Measurements from ENCODE around the gene TCF25.

Gene TCF25

GRCh38 chr16:89843409-89844350 is 29.7 kb upstream of the TCF25 start:
- H3K9me2 ChIP-seq (replicated peaks; ENCODE audit: low read depth, low read length) = no peaks in the 10 kb centered on the region
- H3K79me2 ChIP-seq (ENCODE audit: insufficient read depth, low read length) = no peaks in the 10 kb centered on the region
- no peak overlapping the region for H3K9ac ChIP-seq (ENCODE audit: low read depth, low read length, poor library complexity, severe bottlenecking)
- H3F3A ChIP-seq (ENCODE audit: low read depth) = no peaks in the 10 kb centered on the region
- H2AFZ ChIP-seq (ENCODE audit: low read length) = no peak overlapping the region
- no peak for TF ChIP-seq EZH2phosphoT487 (IDR thresholded peaks at IDR 0.05; ENCODE audit: borderline replicate concordance)
- TF ChIP-seq CTCF (conservative IDR thresholded peaks at IDR 0.05; ENCODE audit: low read length) = no peak
- H3K27me3 ChIP-seq (ENCODE audit: insufficient read depth, low read length, poor library complexity, severe bottlenecking) = no peaks in the 10 kb centered on the region
- H3K4me2 ChIP-seq (ENCODE audit: low read depth, low read length, poor library complexity, severe bottlenecking) = no peak overlapping the region
- H3K36me3 ChIP-seq (ENCODE audit: insufficient read depth, low read length) = no peaks in the 10 kb centered on the region
- no peaks in the 10 kb centered on the region for H4K20me1 ChIP-seq (ENCODE audit: insufficient read depth, low read length, poor library complexity, severe bottlenecking)
- H3K4me3 ChIP-seq (ENCODE audit: low read length, poor library complexity, severe bottlenecking) = no peak overlapping the region
- no peaks in the 10 kb centered on the region for H3K9me3 ChIP-seq (ENCODE audit: insufficient read depth, low read depth, low read length)
- H3K4me1 ChIP-seq (ENCODE audit: insufficient read depth, low read length, poor library complexity, severe bottlenecking) = no peaks in the 10 kb centered on the region

GRCh38 chr16:89844739-89845339 is 28.6 kb upstream of the TCF25 start:
- Histone ChIP-seq H3K79me2 (ENCODE audit: insufficient read depth, low read length) (no peaks in the 10 kb centered on the region), H3F3A (ENCODE audit: low read depth) (no peaks in the 10 kb centered on the region), H4K20me1 (ENCODE audit: insufficient read depth, low read length, poor library complexity, severe bottlenecking) (no peaks in the 10 kb centered on the region), H3K36me3 (ENCODE audit: insufficient read depth, low read length) (no peaks in the 10 kb centered on the region), H3K4me1 (ENCODE audit: insufficient read depth, low read length, poor library complexity, severe bottlenecking) (no peaks in the 10 kb centered on the region), H3K9me2 (replicated peaks; ENCODE audit: low read depth, low read length) (no peaks in the 10 kb centered on the region), H3K9ac (ENCODE audit: low read depth, low read length, poor library complexity, severe bottlenecking) (no peak overlapping the region), H3K27me3 (ENCODE audit: insufficient read depth, low read length, poor library complexity, severe bottlenecking) (no peaks in the 10 kb centered on the region), H3K9me3 (ENCODE audit: insufficient read depth, low read depth, low read length) (no peaks in the 10 kb centered on the region), H3K4me3 (ENCODE audit: low read length, poor library complexity, severe bottlenecking) (no peak overlapping the region), H3K4me2 (ENCODE audit: low read depth, low read length, poor library complexity, severe bottlenecking) (peak overlapping the region; percentile 13), H2AFZ (ENCODE audit: low read length) (no peak overlapping the region)
- TF ChIP-seq EZH2phosphoT487 (IDR thresholded peaks at IDR 0.05; ENCODE audit: borderline replicate concordance) = no peak
- no peak for TF ChIP-seq CTCF (conservative IDR thresholded peaks at IDR 0.05; ENCODE audit: low read length)

DNA sequence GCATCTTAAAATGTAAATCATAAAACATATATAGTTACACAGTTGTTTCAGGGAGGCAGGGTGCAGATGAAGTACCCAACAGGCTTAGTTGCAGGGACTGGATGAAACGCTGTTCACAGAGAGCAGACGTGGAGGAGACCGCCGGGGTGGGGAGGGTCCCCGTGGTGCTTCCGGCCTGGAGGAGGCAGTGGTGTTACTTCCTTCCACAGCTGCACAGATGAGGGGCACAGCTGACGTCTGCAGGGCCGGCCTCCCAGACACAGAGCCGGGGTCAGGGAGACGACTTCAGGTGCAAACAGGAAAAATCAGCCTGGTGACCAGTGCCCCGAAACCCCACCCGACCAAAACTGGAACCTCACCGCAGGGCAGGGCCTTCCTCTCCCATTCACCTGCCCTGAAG is 28.0 kb upstream of the TCF25 start:
- Histone ChIP-seq H3F3A (ENCODE audit: low read depth) (no peaks in the 10 kb centered on the region), H3K36me3 (ENCODE audit: insufficient read depth, low read length) (no peaks in the 10 kb centered on the region), H3K27me3 (ENCODE audit: insufficient read depth, low read length, poor library complexity, severe bottlenecking) (no peaks in the 10 kb centered on the region), H4K20me1 (ENCODE audit: insufficient read depth, low read length, poor library complexity, severe bottlenecking) (no peaks in the 10 kb centered on the region), H3K4me3 (ENCODE audit: low read length, poor library complexity, severe bottlenecking) (no peak overlapping the region), H3K4me2 (ENCODE audit: low read depth, low read length, poor library complexity, severe bottlenecking) (peak overlapping the region; percentile 13), H3K79me2 (ENCODE audit: insufficient read depth, low read length) (no peaks in the 10 kb centered on the region), H3K9me3 (ENCODE audit: insufficient read depth, low read depth, low read length) (no peaks in the 10 kb centered on the region), H2AFZ (ENCODE audit: low read length) (peak overlapping the region; percentile 43; the same call in 1 of the 2 replicates), H3K4me1 (ENCODE audit: insufficient read depth, low read length, poor library complexity, severe bottlenecking) (no peaks in the 10 kb centered on the region), H3K9ac (ENCODE audit: low read depth, low read length, poor library complexity, severe bottlenecking) (no peak overlapping the region), H3K9me2 (replicated peaks; ENCODE audit: low read depth, low read length) (no peaks in the 10 kb centered on the region)
- no peak for TF ChIP-seq CTCF (conservative IDR thresholded peaks at IDR 0.05; ENCODE audit: low read length)
- TF ChIP-seq EZH2phosphoT487 (IDR thresholded peaks at IDR 0.05; ENCODE audit: borderline replicate concordance) = no peak
